ENCODE data around the gene MARS2. TPM values are rescaled to one million over a fixed set of nuclear protein-coding genes. Genes with fewer than 3 reads are reported as not detected.

The MARS2 gene
- polyA plus RNA-seq, 1 of the 3 experiments (the other 2 are of a cell fraction): 2.4 TPM

DNA sequence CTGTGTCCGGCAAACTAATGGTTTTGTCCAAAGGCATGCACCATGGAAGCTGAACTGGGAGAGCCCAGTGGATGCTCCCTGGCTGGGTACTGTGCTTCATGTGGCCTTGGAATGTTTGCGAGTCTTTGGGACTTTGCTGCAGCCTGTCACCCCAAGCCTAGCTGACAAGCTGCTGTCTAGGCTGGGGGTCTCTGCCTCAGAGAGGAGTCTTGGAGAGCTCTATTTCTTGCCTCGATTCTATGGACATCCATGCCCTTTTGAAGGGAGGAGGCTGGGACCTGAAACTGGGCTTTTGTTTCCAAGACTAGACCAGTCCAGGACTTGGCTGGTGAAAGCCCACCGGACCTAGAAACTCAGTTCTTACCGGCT, 1.7 kb downstream of the MARS2 start:
- Histone ChIP-seq H3F3A (replicated peaks; ENCODE audit: insufficient read depth) (peaks cover 5% of the 10 kb centered on the region), H3K9ac (no peak overlapping the region), H3K9me3 (no peaks in the 10 kb centered on the region), H4K20me1 (ENCODE audit: insufficient read depth) (0 out of 2 replicates have a peak, but pooled peaks cover 5% of the 10 kb centered on the region), H3K27me3 (ENCODE audit: insufficient read depth) (no peaks in the 10 kb centered on the region), H3K4me1 (ENCODE audit: control insufficient read depth in 1 of 2, insufficient read depth in 2 of 2, low read depth in 1 of 2, low read length in 1 of 2) (peaks cover 8 to 18% of the 10 kb centered on the region in 2 experiments; a peak in 3 of 4 replicates), H2AFZ (ENCODE audit: low read depth) (no peak overlapping the region), H3K27ac (ENCODE audit: low read depth in 2 of 2, low read length in 1 of 2) (no peak overlapping the region), H3K79me2 (ENCODE audit: insufficient read depth) (peaks cover 43% of the 10 kb centered on the region), H3K4me3 (ENCODE audit: low read depth in 2 of 2, low read length in 1 of 2) (peak overlapping the region; percentile 94 to 97), H3K4me2 (peak overlapping the region; percentile 96), H3K9me2 (no peaks in the 10 kb centered on the region), H3K36me3 (replicated peaks in 1 of 2; ENCODE audit: control insufficient read depth in 1 of 2, insufficient read depth in 2 of 2, low read length in 1 of 2) (peaks cover 0 to 18% of the 10 kb centered on the region in 2 experiments)
- POLR2A ChIA-PET: interaction anchor here (1.4 kb wide), 1 partner anchor 207 kb away, joined by 5 read pairs; the partner anchor contains the start of genes HSPD1 and HSPE1
- WGBS (ENCODE audit: low lambda C conversion rate): 72% methylated on average over 3 of the region's 5 CpGs
- no peak for DNase-seq
- TF ChIP-seq TAF1 (IDR thresholded peaks at IDR 0.05; ENCODE audit: borderline replicate concordance, low read depth, low read length) (no peak), YY1 (IDR thresholded peaks at IDR 0.05; ENCODE audit: low read depth) (no peak), FOXJ3 (CRISPR knock-in tag; IDR thresholded peaks at IDR 0.05) (no peak)
- CTCF ChIA-PET: interaction anchor here (0.6 to 2.3 kb wide), 10 partner anchors 10 to 596 kb away, joined by 3 to 19 read pairs (median 4); no protein-coding TSS in a partner anchor

DNA sequence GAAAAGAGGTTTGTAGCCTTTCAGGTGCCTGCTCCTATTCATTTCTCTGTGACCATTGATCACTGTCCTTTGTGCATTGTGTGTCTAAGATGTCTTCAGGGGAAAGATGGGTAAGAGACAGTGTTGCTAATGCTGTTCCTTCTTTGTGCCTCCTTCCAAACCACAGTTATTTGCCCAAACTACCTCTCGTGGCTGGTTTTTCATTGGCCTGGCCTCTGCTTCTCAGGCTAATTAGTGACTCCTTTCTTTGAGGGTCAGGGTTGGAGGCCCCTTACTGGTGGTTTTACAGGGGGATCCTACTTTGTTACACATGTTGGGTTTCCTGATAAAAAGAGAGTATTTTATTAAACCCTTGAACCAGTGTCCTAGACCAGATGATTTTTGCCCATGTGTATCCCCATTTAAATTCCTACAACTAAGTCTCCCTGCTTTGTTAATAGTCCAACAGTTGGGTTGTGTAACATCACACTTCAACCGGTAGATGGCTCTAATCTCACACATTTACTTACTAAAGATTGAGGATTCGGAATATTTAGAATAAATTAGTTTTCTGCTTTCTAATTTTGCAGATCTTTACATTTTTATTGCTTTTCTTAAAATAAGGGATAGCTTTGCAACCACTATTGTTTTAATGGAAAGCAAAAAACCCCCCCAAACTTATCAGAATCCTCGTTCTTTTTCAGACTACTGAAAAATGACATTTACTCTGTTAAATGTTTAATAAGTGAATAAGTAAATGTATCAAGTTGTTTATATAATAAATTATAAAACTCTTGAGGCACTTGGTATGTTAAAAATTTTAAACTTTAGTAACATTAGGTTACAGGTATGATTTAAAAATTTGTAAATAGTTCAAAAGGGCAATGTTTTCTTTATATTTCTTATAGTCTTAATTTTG, 2.4 kb downstream of the MARS2 start:
- Histone ChIP-seq H4K20me1 (ENCODE audit: insufficient read depth) (0 out of 2 replicates have a peak, but pooled peaks cover 5% of the 10 kb centered on the region), H2AFZ (ENCODE audit: low read depth) (peak overlapping the region; percentile 1; the same call in 1 of the 2 replicates), H3K27ac (ENCODE audit: low read depth in 2 of 2, low read length in 1 of 2) (no peak overlapping the region; a peak in 1 of 4 replicates), H3K4me1 (ENCODE audit: control insufficient read depth in 1 of 2, insufficient read depth in 2 of 2, low read depth in 1 of 2, low read length in 1 of 2) (peaks cover 8 to 18% of the 10 kb centered on the region in 2 experiments; a peak in 3 of 4 replicates), H3K27me3 (ENCODE audit: insufficient read depth) (no peaks in the 10 kb centered on the region), H3K9me2 (no peaks in the 10 kb centered on the region), H3K36me3 (replicated peaks in 1 of 2; ENCODE audit: control insufficient read depth in 1 of 2, insufficient read depth in 2 of 2, low read length in 1 of 2) (peaks cover 0 to 23% of the 10 kb centered on the region in 2 experiments), H3K4me2 (peak overlapping the region; percentile 96), H3K9ac (peak overlapping the region; percentile 31; the same call in 1 of the 2 replicates), H3K9me3 (no peaks in the 10 kb centered on the region), H3K4me3 (ENCODE audit: low read depth in 2 of 2, low read length in 1 of 2) (peak overlapping the region; percentile 94 to 97), H3K79me2 (ENCODE audit: insufficient read depth) (peaks cover 43% of the 10 kb centered on the region), H3F3A (replicated peaks; ENCODE audit: insufficient read depth) (peaks cover 5% of the 10 kb centered on the region)
- ChIA-PET POLR2A (no interaction called here), CTCF (interaction anchor here (0.6 to 2.3 kb wide), 15 partner anchors 9 to 205 kb away, joined by 3 to 19 read pairs (median 4); no protein-coding TSS in a partner anchor)
- peak; percentile 43 for DNase-seq
- TF ChIP-seq NRF1 (IDR thresholded peaks at IDR 0.05; ENCODE audit: low read depth, low read length): no peak
- peak; percentile 27; the same call in 1 of the 2 replicates for TF ChIP-seq MXI1 (IDR thresholded peaks at IDR 0.05; ENCODE audit: low read depth, low read length)
- TF ChIP-seq, protein P1, sequence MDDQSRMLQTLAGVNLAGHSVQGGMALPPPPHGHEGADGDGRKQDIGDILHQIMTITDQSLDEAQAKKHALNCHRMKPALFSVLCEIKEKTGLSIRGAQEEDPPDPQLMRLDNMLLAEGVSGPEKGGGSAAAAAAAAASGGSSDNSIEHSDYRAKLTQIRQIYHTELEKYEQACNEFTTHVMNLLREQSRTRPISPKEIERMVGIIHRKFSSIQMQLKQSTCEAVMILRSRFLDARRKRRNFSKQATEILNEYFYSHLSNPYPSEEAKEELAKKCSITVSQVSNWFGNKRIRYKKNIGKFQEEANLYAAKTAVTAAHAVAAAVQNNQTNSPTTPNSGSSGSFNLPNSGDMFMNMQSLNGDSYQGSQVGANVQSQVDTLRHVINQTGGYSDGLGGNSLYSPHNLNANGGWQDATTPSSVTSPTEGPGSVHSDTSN (IDR thresholded peaks at IDR 0.05): no peak
- TF ChIP-seq, protein P2, sequence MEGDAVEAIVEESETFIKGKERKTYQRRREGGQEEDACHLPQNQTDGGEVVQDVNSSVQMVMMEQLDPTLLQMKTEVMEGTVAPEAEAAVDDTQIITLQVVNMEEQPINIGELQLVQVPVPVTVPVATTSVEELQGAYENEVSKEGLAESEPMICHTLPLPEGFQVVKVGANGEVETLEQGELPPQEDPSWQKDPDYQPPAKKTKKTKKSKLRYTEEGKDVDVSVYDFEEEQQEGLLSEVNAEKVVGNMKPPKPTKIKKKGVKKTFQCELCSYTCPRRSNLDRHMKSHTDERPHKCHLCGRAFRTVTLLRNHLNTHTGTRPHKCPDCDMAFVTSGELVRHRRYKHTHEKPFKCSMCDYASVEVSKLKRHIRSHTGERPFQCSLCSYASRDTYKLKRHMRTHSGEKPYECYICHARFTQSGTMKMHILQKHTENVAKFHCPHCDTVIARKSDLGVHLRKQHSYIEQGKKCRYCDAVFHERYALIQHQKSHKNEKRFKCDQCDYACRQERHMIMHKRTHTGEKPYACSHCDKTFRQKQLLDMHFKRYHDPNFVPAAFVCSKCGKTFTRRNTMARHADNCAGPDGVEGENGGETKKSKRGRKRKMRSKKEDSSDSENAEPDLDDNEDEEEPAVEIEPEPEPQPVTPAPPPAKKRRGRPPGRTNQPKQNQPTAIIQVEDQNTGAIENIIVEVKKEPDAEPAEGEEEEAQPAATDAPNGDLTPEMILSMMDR (IDR thresholded peaks at IDR 0.05): peak; percentile 82
- TF ChIP-seq RAD21 (IDR thresholded peaks at IDR 0.05; ENCODE audit: low read length): peak; percentile 72
- peak; percentile 27 for TF ChIP-seq SMC3 (IDR thresholded peaks at IDR 0.05; ENCODE audit: low read depth, low read length)
- WGBS (ENCODE audit: low lambda C conversion rate): 13% methylated on average over 4 of the region's 4 CpGs

Data from SK-N-SH (cell line).